Activated T-helper 1 cell treated with anti-CD3 and anti-CD28 coated beads, Interleukin-12 subunit alpha, Interleukin-12 subunit beta, Interleukin-2, Interleukin-4 antibody, amounts not matched to agents 30 ng/mL and 10 ng/mL and 1 ng/mL, durations not matched to agents 14 hours and 24 hours and 36 hours (primary cell): ENCODE measurements around the gene SULT1C4. TPM values are rescaled to one million over a fixed set of nuclear protein-coding genes. Genes with fewer than 3 reads are reported as not detected.
"Not testable (repeated sequence)": the region's sequence is repeated elsewhere in the genome, so short reads cannot be mapped to it uniquely, and the experiment has no call there.

Experiments used
- DNase-seq: peaks from one replicate; pipeline ENCODE4 v3.0.0; 2021; ENCODE audit warnings: low spot score
- H3K27ac Mint-ChIP-seq: one replicate; pipeline ENCODE4 v1.8.0; 2021; ENCODE audit warnings: mild to moderate bottlenecking, mixed read lengths
- H3K27me3 Mint-ChIP-seq: one replicate; pipeline ENCODE4 v1.8.0; 2022; ENCODE audit warnings: mild to moderate bottlenecking, moderate library complexity, mixed read lengths; ENCODE audit not compliant: insufficient read depth
- H3K36me3 Mint-ChIP-seq: one replicate; pipeline ENCODE4 v1.8.0; 2021; ENCODE audit warnings: low read depth, mixed read lengths
- H3K4me1 Mint-ChIP-seq: one replicate; pipeline ENCODE4 v1.8.0; 2021; ENCODE audit warnings: low read depth, mixed read lengths
- H3K4me3 Mint-ChIP-seq: one replicate; pipeline ENCODE4 v1.8.0; 2021; ENCODE audit warnings: mild to moderate bottlenecking, moderate library complexity, mixed read lengths
- H3K9me3 Mint-ChIP-seq: one replicate; pipeline ENCODE4 v1.8.0; 2021; ENCODE audit warnings: mixed read lengths
- intact Hi-C: fragments of 100-400 bp; cut with micrococcal nuclease; formaldehyde crosslinking; loops from one replicate; pipeline ENCODE4 v1.15.1; 2024
- total RNA-seq: library from RNA; stranded (reverse); gene quantifications from 2 replicates; pipeline ENCODE4 v1.2.3, GENCODE V29; 2022

The SULT1C4 gene
- total RNA-seq, 1 donor from 2014 or later: not detected

GRCh38 chr2:108407864-108408729 lies 30.3 kb downstream of the SULT1C4 start:
- Mint-ChIP-seq H3K9me3 (peaks cover 16% of the 10 kb centered on the region), H3K36me3 (no peaks in the 10 kb centered on the region), H3K27me3 (peaks cover under 1% of the 10 kb centered on the region), H3K4me1 (no peaks in the 10 kb centered on the region), H3K4me3 (no peak overlapping the region), H3K27ac (no peak overlapping the region)
- intact Hi-C loops: no loop called here
- no peak for DNase-seq

- intact Hi-C loops: no loop called here
- H3K4me3 Mint-ChIP-seq: no peak overlapping the region
- peaks cover 4% of the 10 kb centered on the region for H3K27me3 Mint-ChIP-seq
Measured at GRCh38 chr2:108409768-108410167, 32.0 kb downstream of the SULT1C4 start.

GRCh38 chr2:108412995-108413710 lies 35.4 kb downstream of the SULT1C4 start:
- H3K36me3 Mint-ChIP-seq: no peaks in the 10 kb centered on the region
- peaks cover 4% of the 10 kb centered on the region for H3K27me3 Mint-ChIP-seq
- H3K9me3 Mint-ChIP-seq: no peaks in the 10 kb centered on the region
- intact Hi-C loops: no loop called here
- H3K4me1 Mint-ChIP-seq: no peaks in the 10 kb centered on the region
- no peak overlapping the region for H3K4me3 Mint-ChIP-seq
- no peak overlapping the region for H3K27ac Mint-ChIP-seq
- DNase-seq: no peak

More at GRCh38 chr2:108409768-108410167, 32.0 kb downstream of the SULT1C4 start:
- DNase-seq: no peak
- H3K4me1 Mint-ChIP-seq: no peaks in the 10 kb centered on the region
- H3K27ac Mint-ChIP-seq: no peak overlapping the region
- no peaks in the 10 kb centered on the region for H3K36me3 Mint-ChIP-seq
- H3K9me3 Mint-ChIP-seq: peaks cover 11% of the 10 kb centered on the region

- DNase-seq: no peak
- H3K27me3 Mint-ChIP-seq: peaks cover 4% of the 10 kb centered on the region
- intact Hi-C loops: no loop called here
- H3K9me3 Mint-ChIP-seq: no peaks in the 10 kb centered on the region
- H3K4me3 Mint-ChIP-seq: no peak overlapping the region
- no peaks in the 10 kb centered on the region for H3K4me1 Mint-ChIP-seq
- H3K27ac Mint-ChIP-seq: no peak overlapping the region
- H3K36me3 Mint-ChIP-seq: no peaks in the 10 kb centered on the region
Measured at GRCh38 chr2:108413711-108414095, 35.9 kb downstream of the SULT1C4 start.

- intact Hi-C loops: no loop called here
- H3K27me3 Mint-ChIP-seq: peaks cover 4% of the 10 kb centered on the region
- no peak overlapping the region for H3K27ac Mint-ChIP-seq
- no peak overlapping the region for H3K4me3 Mint-ChIP-seq
- DNase-seq: no peak
- no peaks in the 10 kb centered on the region for H3K9me3 Mint-ChIP-seq
- no peaks in the 10 kb centered on the region for H3K4me1 Mint-ChIP-seq
- no peaks in the 10 kb centered on the region for H3K36me3 Mint-ChIP-seq
Measured at GRCh38 chr2:108414256-108414876, 36.6 kb downstream of the SULT1C4 start.

- Mint-ChIP-seq H3K4me1 (no peaks in the 10 kb centered on the region), H3K9me3 (no peaks in the 10 kb centered on the region), H3K27me3 (peaks cover 4% of the 10 kb centered on the region), H3K4me3 (no peak overlapping the region), H3K27ac (no peak overlapping the region), H3K36me3 (no peaks in the 10 kb centered on the region)
- no peak for DNase-seq
- intact Hi-C loops: no loop called here
Measured at GRCh38 chr2:108414945-108415344, 37.2 kb downstream of the SULT1C4 start.

GRCh38 chr2:108417254-108417653 lies 39.5 kb downstream of the SULT1C4 start:
- no peak for DNase-seq
- Mint-ChIP-seq H3K27me3 (peaks cover 4% of the 10 kb centered on the region), H3K4me3 (no peak overlapping the region), H3K36me3 (no peaks in the 10 kb centered on the region), H3K27ac (no peak overlapping the region), H3K4me1 (no peaks in the 10 kb centered on the region), H3K9me3 (no peaks in the 10 kb centered on the region)
- intact Hi-C loops: loop anchor here (1.0 kb wide), 1 partner anchor 167 kb away; no protein-coding TSS in a partner anchor

GRCh38 chr2:108418416-108418815 lies 40.7 kb downstream of the SULT1C4 start:
- intact Hi-C loops: no loop called here
- Mint-ChIP-seq H3K9me3 (no peaks in the 10 kb centered on the region), H3K4me1 (no peaks in the 10 kb centered on the region), H3K4me3 (no peak overlapping the region), H3K27ac (no peak overlapping the region), H3K27me3 (peaks cover 4% of the 10 kb centered on the region), H3K36me3 (no peaks in the 10 kb centered on the region)
- no peak for DNase-seq

GRCh38 chr2:108423067-108423466 lies 45.3 kb downstream of the SULT1C4 start:
- Mint-ChIP-seq H3K4me3 (no peak overlapping the region), H3K36me3 (no peaks in the 10 kb centered on the region), H3K27me3 (peaks cover 5% of the 10 kb centered on the region), H3K9me3 (no peaks in the 10 kb centered on the region), H3K27ac (no peak overlapping the region), H3K4me1 (no peaks in the 10 kb centered on the region)
- DNase-seq: no peak
- intact Hi-C loops: no loop called here

- Mint-ChIP-seq H3K9me3 (no peaks in the 10 kb centered on the region), H3K27ac (no peak overlapping the region), H3K4me1 (no peaks in the 10 kb centered on the region), H3K36me3 (no peaks in the 10 kb centered on the region), H3K4me3 (no peak overlapping the region), H3K27me3 (peaks cover 5% of the 10 kb centered on the region)
- DNase-seq: no peak
- intact Hi-C loops: no loop called here
Measured at GRCh38 chr2:108423502-108424251, 45.9 kb downstream of the SULT1C4 start.

GRCh38 chr2:108428286-108429009 lies 50.7 kb downstream of the SULT1C4 start:
- no peak for DNase-seq
- intact Hi-C loops: no loop called here
- H3K4me1 Mint-ChIP-seq: no peaks in the 10 kb centered on the region

GRCh38 chr2:108435578-108435977 lies 57.8 kb downstream of the SULT1C4 start:
- intact Hi-C loops, DNase-seq, H3K4me1 Mint-ChIP-seq, H3K36me3 Mint-ChIP-seq, H3K27ac Mint-ChIP-seq, H3K9me3 Mint-ChIP-seq, H3K4me3 Mint-ChIP-seq: not testable (repeated sequence)
- H3K27me3 Mint-ChIP-seq: peaks cover 11% of the 10 kb centered on the region

More at GRCh38 chr2:108428286-108429009, 50.7 kb downstream of the SULT1C4 start:
- peaks cover 12% of the 10 kb centered on the region for H3K27me3 Mint-ChIP-seq
- no peaks in the 10 kb centered on the region for H3K36me3 Mint-ChIP-seq
- no peak overlapping the region for H3K27ac Mint-ChIP-seq
- no peaks in the 10 kb centered on the region for H3K9me3 Mint-ChIP-seq
- H3K4me3 Mint-ChIP-seq: no peak overlapping the region
